ENCODE data around the gene DUOXA1.

DUOXA1 gene

DNA sequence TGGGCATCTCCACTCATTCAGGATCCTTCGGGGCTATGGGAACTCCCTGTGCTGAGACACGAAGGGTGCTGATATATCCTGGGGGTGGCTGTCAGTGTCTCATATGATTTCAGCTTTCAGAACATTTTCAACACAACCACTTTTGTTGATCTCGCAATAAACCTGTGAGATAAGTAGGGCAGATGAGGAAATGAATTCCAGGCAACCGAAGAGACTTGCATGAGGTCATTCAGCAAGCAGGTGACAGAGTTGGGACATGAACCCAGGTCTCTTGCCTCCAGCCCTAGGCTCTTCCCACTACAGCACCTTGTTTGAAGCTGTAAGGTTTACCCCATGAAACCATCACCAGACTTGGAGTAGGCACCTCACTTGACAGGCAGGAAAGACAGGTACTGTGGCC lies 16.7 kb upstream of the DUOXA1 start:
- H4K20me1 ChIP-seq (ENCODE audit: insufficient read depth, low read length, poor library complexity, severe bottlenecking) = no peaks in the 10 kb centered on the region
- no peaks in the 10 kb centered on the region for H3K36me3 ChIP-seq (ENCODE audit: insufficient read depth, low read length)
- H3K9ac ChIP-seq (ENCODE audit: low read depth, low read length, poor library complexity, severe bottlenecking) = no peak overlapping the region
- H2AFZ ChIP-seq (ENCODE audit: low read length) = no peak overlapping the region
- no peaks in the 10 kb centered on the region for H3K79me2 ChIP-seq (ENCODE audit: insufficient read depth, low read length)
- H3K4me3 ChIP-seq (ENCODE audit: low read length, poor library complexity, severe bottlenecking) = no peak overlapping the region
- H3K9me3 ChIP-seq (ENCODE audit: insufficient read depth, low read depth, low read length) = no peaks in the 10 kb centered on the region
- H3K9me2 ChIP-seq (replicated peaks; ENCODE audit: low read depth, low read length) = no peaks in the 10 kb centered on the region
- H3K27me3 ChIP-seq (ENCODE audit: insufficient read depth, low read length, poor library complexity, severe bottlenecking) = no peaks in the 10 kb centered on the region
- H3F3A ChIP-seq (ENCODE audit: low read depth) = no peaks in the 10 kb centered on the region
- peaks cover 5% of the 10 kb centered on the region for H3K4me1 ChIP-seq (ENCODE audit: insufficient read depth, low read length, poor library complexity, severe bottlenecking)
- TF ChIP-seq, protein P1, sequence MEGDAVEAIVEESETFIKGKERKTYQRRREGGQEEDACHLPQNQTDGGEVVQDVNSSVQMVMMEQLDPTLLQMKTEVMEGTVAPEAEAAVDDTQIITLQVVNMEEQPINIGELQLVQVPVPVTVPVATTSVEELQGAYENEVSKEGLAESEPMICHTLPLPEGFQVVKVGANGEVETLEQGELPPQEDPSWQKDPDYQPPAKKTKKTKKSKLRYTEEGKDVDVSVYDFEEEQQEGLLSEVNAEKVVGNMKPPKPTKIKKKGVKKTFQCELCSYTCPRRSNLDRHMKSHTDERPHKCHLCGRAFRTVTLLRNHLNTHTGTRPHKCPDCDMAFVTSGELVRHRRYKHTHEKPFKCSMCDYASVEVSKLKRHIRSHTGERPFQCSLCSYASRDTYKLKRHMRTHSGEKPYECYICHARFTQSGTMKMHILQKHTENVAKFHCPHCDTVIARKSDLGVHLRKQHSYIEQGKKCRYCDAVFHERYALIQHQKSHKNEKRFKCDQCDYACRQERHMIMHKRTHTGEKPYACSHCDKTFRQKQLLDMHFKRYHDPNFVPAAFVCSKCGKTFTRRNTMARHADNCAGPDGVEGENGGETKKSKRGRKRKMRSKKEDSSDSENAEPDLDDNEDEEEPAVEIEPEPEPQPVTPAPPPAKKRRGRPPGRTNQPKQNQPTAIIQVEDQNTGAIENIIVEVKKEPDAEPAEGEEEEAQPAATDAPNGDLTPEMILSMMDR (conservative IDR thresholded peaks at IDR 0.05; ENCODE audit: low read length) = no peak
- TF ChIP-seq EZH2phosphoT487 (IDR thresholded peaks at IDR 0.05; ENCODE audit: borderline replicate concordance) = no peak
- no peak overlapping the region for H3K4me2 ChIP-seq (ENCODE audit: low read depth, low read length, poor library complexity, severe bottlenecking)

- Histone ChIP-seq H3K36me3 (ENCODE audit: insufficient read depth, low read length) (no peaks in the 10 kb centered on the region), H4K20me1 (ENCODE audit: insufficient read depth, low read length, poor library complexity, severe bottlenecking) (no peaks in the 10 kb centered on the region), H3K9ac (ENCODE audit: low read depth, low read length, poor library complexity, severe bottlenecking) (no peak overlapping the region), H3K4me2 (ENCODE audit: low read depth, low read length, poor library complexity, severe bottlenecking) (no peak overlapping the region), H3K9me2 (replicated peaks; ENCODE audit: low read depth, low read length) (no peaks in the 10 kb centered on the region), H3K4me1 (ENCODE audit: insufficient read depth, low read length, poor library complexity, severe bottlenecking) (peaks cover 5% of the 10 kb centered on the region), H3K27me3 (ENCODE audit: insufficient read depth, low read length, poor library complexity, severe bottlenecking) (no peaks in the 10 kb centered on the region), H3F3A (ENCODE audit: low read depth) (no peaks in the 10 kb centered on the region), H3K9me3 (ENCODE audit: insufficient read depth, low read depth, low read length) (no peaks in the 10 kb centered on the region), H2AFZ (ENCODE audit: low read length) (no peak overlapping the region), H3K79me2 (ENCODE audit: insufficient read depth, low read length) (no peaks in the 10 kb centered on the region), H3K4me3 (ENCODE audit: low read length, poor library complexity, severe bottlenecking) (no peak overlapping the region)
- TF ChIP-seq, protein P1 (conservative IDR thresholded peaks at IDR 0.05; ENCODE audit: low read length) = no peak
- no peak for TF ChIP-seq EZH2phosphoT487 (IDR thresholded peaks at IDR 0.05; ENCODE audit: borderline replicate concordance)
Measured at GRCh38 chr15:45144775-45145174, 15.1 kb upstream of the DUOXA1 start.

DNA sequence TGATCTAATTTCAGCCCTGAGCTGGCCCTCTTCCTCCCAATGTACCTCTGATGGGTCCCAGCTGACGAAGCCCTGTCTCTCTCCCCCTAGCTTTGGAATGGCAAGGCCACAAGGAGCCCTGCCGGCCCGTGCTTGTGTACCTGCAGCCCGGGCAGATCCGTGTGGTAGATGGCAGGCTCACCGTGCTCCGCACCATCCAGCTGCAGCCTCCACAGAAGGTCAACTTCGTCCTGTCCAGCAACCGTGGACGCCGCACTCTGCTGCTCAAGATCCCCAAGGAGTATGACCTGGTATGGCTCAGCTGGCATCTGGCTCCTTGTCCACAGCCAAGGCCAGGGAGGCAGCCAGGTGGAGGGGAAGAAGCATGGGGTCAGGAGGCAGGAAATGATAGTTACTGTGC lies 14.3 kb upstream of the DUOXA1 start:
- no peak for TF ChIP-seq EZH2phosphoT487 (IDR thresholded peaks at IDR 0.05; ENCODE audit: borderline replicate concordance)
- TF ChIP-seq, protein P1 (conservative IDR thresholded peaks at IDR 0.05; ENCODE audit: low read length) = no peak
- Histone ChIP-seq H3K79me2 (ENCODE audit: insufficient read depth, low read length) (no peaks in the 10 kb centered on the region), H3K4me3 (ENCODE audit: low read length, poor library complexity, severe bottlenecking) (no peak overlapping the region), H3K9me3 (ENCODE audit: insufficient read depth, low read depth, low read length) (no peaks in the 10 kb centered on the region), H3F3A (ENCODE audit: low read depth) (no peaks in the 10 kb centered on the region), H3K9me2 (replicated peaks; ENCODE audit: low read depth, low read length) (no peaks in the 10 kb centered on the region), H4K20me1 (ENCODE audit: insufficient read depth, low read length, poor library complexity, severe bottlenecking) (no peaks in the 10 kb centered on the region), H3K4me1 (ENCODE audit: insufficient read depth, low read length, poor library complexity, severe bottlenecking) (peaks cover 4% of the 10 kb centered on the region), H3K27me3 (ENCODE audit: insufficient read depth, low read length, poor library complexity, severe bottlenecking) (no peaks in the 10 kb centered on the region), H3K4me2 (ENCODE audit: low read depth, low read length, poor library complexity, severe bottlenecking) (no peak overlapping the region), H3K36me3 (ENCODE audit: insufficient read depth, low read length) (no peaks in the 10 kb centered on the region), H2AFZ (ENCODE audit: low read length) (no peak overlapping the region), H3K9ac (ENCODE audit: low read depth, low read length, poor library complexity, severe bottlenecking) (no peak overlapping the region)

All from Loucy (cell line).